IMR-90 (cell line): ENCODE data around the gene ARHGEF4. TPM values are rescaled to one million over a fixed set of nuclear protein-coding genes. Genes with fewer than 3 reads are reported as not detected.

Source experiments
- ATAC-seq: fragments of 200-7000 bp; cut with Tn5 transposase; 2 replicates; pipeline ENCODE4 v1.9.1; 2020; ENCODE audit warnings: low read depth, mild to moderate bottlenecking, moderate library complexity
- BruUV-seq: library from RNA; stranded (reverse); fragments of 400-500 nt; replicated peaks from 2 replicates; lab custom pipeline; 2021; lab: Mats Ljungman, UMichigan
- CTCF ChIA-PET: fragments of 300-600 bp; formaldehyde crosslinking; extraction: SDS; loops from one replicate; lab custom pipeline; 2021; ENCODE audit warnings: antibody characterized with exemption; lab: Yijun Ruan, JAX
- POLR2A ChIA-PET: fragments of 300-600 bp; sonication (Branson Sonifier 250); formaldehyde crosslinking; loops from one replicate; lab custom pipeline; 2022; ENCODE audit warnings: antibody characterized with exemption; ENCODE audit not compliant: unreplicated experiment; lab: Charles Lee
- DNase-seq: peaks from one replicate; pipeline ENCODE4 v3.0.0; 2013
- H2AFZ ChIP-seq: replicated peaks from 2 replicates; pipeline ENCODE3; 2013; ENCODE audit warnings: low read length, mild to moderate bottlenecking; ENCODE audit not compliant: poor library complexity
- H2AK5ac ChIP-seq: 2 replicates; pipeline ENCODE4 v1.6.1; 2013; ENCODE audit warnings: low read depth, low read length, inconsistent platforms
- H2AK9ac ChIP-seq: replicated peaks from 2 replicates; pipeline ENCODE3; 2013; ENCODE audit warnings: mild to moderate bottlenecking, low read depth, low read length, moderate library complexity; ENCODE audit not compliant: poor library complexity
- H2BK120ac ChIP-seq: 2 replicates; pipeline ENCODE4 v1.6.1; 2013; ENCODE audit warnings: low read depth, low read length, inconsistent platforms
- H2BK15ac ChIP-seq: 3 replicates; pipeline ENCODE4 v1.6.1; 2013; ENCODE audit warnings: low read depth, low read length, inconsistent platforms
- H2BK20ac ChIP-seq: 2 replicates; pipeline ENCODE4 v1.6.1; 2013; ENCODE audit warnings: low read depth, mild to moderate bottlenecking, inconsistent platforms, low read length, moderate library complexity
- H2BK5ac ChIP-seq: 2 replicates; pipeline ENCODE4 v1.6.1; 2013; ENCODE audit warnings: mild to moderate bottlenecking, low read depth, low read length, inconsistent platforms; ENCODE audit not compliant: poor library complexity, severe bottlenecking
- H3K14ac ChIP-seq: replicated peaks from 2 replicates; pipeline ENCODE4 v1.6.1; 2013; ENCODE audit warnings: low read depth, low read length, inconsistent platforms
- H3K18ac ChIP-seq: 2 replicates; pipeline ENCODE4 v1.6.1; 2013; ENCODE audit warnings: low read depth, low read length, control low read depth
- H3K23ac ChIP-seq: 2 replicates; pipeline ENCODE4 v1.6.1; 2013; ENCODE audit warnings: low read depth, low read length, inconsistent platforms
- H3K27ac ChIP-seq: 2 replicates; pipeline ENCODE4 v1.5.1; 2013; ENCODE audit warnings: mild to moderate bottlenecking, control low read depth, low read length; ENCODE audit not compliant: insufficient read depth
- H3K27me3 ChIP-seq: 2 replicates; pipeline ENCODE4 v1.6.1; 2013; ENCODE audit warnings: low read length; ENCODE audit not compliant: control insufficient read depth, insufficient read depth
- H3K36me3 ChIP-seq: 2 replicates; pipeline ENCODE4 v1.6.1; 2013; ENCODE audit warnings: low read length, mixed read lengths; ENCODE audit not compliant: control insufficient read depth, insufficient read depth
- H3K4ac ChIP-seq: 2 replicates; pipeline ENCODE4 v1.6.1; 2013; ENCODE audit warnings: low read depth, low read length, inconsistent platforms
- H3K4me1 ChIP-seq: 2 replicates; pipeline ENCODE4 v1.6.1; 2013; ENCODE audit warnings: low read length, mixed read lengths; ENCODE audit not compliant: control insufficient read depth, insufficient read depth
- H3K4me2 ChIP-seq: 2 replicates; pipeline ENCODE4 v1.6.1; 2013; ENCODE audit warnings: low read depth, mild to moderate bottlenecking, control low read depth, low read length, moderate library complexity
- H3K4me3 ChIP-seq: 2 replicates; pipeline ENCODE4 v1.5.1; 2013; ENCODE audit warnings: low read depth, mild to moderate bottlenecking, control low read depth, low read length, moderate library complexity; ENCODE audit not compliant: insufficient read depth
- H3K56ac ChIP-seq: 2 replicates; pipeline ENCODE4 v1.6.1; 2013; ENCODE audit warnings: low read length, inconsistent platforms; ENCODE audit not compliant: insufficient read depth; ENCODE audit errors: extremely low read depth
- H3K79me1 ChIP-seq, 2 experiments: 2 replicates each; pipeline ENCODE4 v1.6.1; 2013; ENCODE audit warnings: low read length in 2 of 2, inconsistent platforms in 1 of 2, low read depth in 1 of 2
- H3K9ac ChIP-seq: 2 replicates; pipeline ENCODE4 v1.6.1; 2013; ENCODE audit warnings: low read depth, low read length, control low read depth
- H3K9me1 ChIP-seq: 2 replicates; pipeline ENCODE4 v1.6.1; 2013; ENCODE audit warnings: low read length, inconsistent platforms; ENCODE audit not compliant: insufficient read depth
- H3K9me3 ChIP-seq: 2 replicates; pipeline ENCODE4 v1.6.1; 2013; ENCODE audit warnings: low read length; ENCODE audit not compliant: control insufficient read depth, insufficient read depth
- H4K20me1 ChIP-seq: 2 replicates; pipeline ENCODE4 v1.6.1; 2013; ENCODE audit warnings: low read length, inconsistent platforms; ENCODE audit not compliant: insufficient read depth
- H4K5ac ChIP-seq: 2 replicates; pipeline ENCODE4 v1.6.1; 2013; ENCODE audit warnings: mild to moderate bottlenecking, low read depth, low read length, control low read depth
- H4K8ac ChIP-seq, 2 experiments: 2 replicates each; pipeline ENCODE4 v1.6.1; 2013; ENCODE audit warnings: low read depth in 2 of 2, low read length in 2 of 2, control low read depth in 1 of 2, inconsistent platforms in 1 of 2
- H4K91ac ChIP-seq: 2 replicates; pipeline ENCODE4 v1.6.1; 2013; ENCODE audit warnings: low read depth, low read length, inconsistent platforms; ENCODE audit not compliant: insufficient read depth
- BHLHE40 ChIP-seq: fragments of 150-350 bp; IDR thresholded peaks from 2 replicates; pipeline ENCODE4 v1.6.1; 2016; ENCODE audit warnings: mild to moderate bottlenecking, low read depth, low read length
- CEBPB ChIP-seq: IDR thresholded peaks from 2 replicates; pipeline ENCODE4 v1.6.1; 2012; ENCODE audit warnings: low read depth, low read length, improper control_type of control experiment
- CHD1 ChIP-seq: IDR thresholded peaks from 2 replicates; pipeline ENCODE4 v1.6.1; 2012; ENCODE audit warnings: low read depth, low read length, improper control_type of control experiment
- FOS ChIP-seq: fragments of 150-350 bp; IDR thresholded peaks from 2 replicates; pipeline ENCODE4 v1.6.1; 2016; ENCODE audit warnings: low read depth, low read length
- MXI1 ChIP-seq: IDR thresholded peaks from 2 replicates; pipeline ENCODE4 v1.6.1; 2012; ENCODE audit warnings: low read depth, mild to moderate bottlenecking, low read length, moderate library complexity, borderline replicate concordance
- POLR2A ChIP-seq: IDR thresholded peaks from 2 replicates; pipeline ENCODE4 v1.6.1; 2012; ENCODE audit warnings: mild to moderate bottlenecking, low read depth, low read length
- RAD21 ChIP-seq: IDR thresholded peaks from 2 replicates; pipeline ENCODE4 v1.6.1; 2012; ENCODE audit warnings: low read length, improper control_type of control experiment
- RCOR1 ChIP-seq: IDR thresholded peaks from 2 replicates; pipeline ENCODE4 v1.6.1; 2012; ENCODE audit warnings: mild to moderate bottlenecking, low read length, improper control_type of control experiment; ENCODE audit not compliant: insufficient replicate concordance
- RFX5 ChIP-seq: IDR thresholded peaks from 2 replicates; pipeline ENCODE4 v1.8.0; 2012; ENCODE audit warnings: low read depth, mild to moderate bottlenecking, low read length, moderate library complexity
- WGBS, 2 experiments: methylation state at CpG; one replicate each; pipeline versions ENCODE4 v1.1.5 to v1.1.7; 2013; ENCODE audit warnings: missing lambda C conversion rate in 2 of 2; ENCODE audit not compliant: insufficient read length in 1 of 2; ENCODE audit errors: extremely low coverage in 2 of 2; 5-methylcytosine and 5-hydroxymethylcytosine counted together
- dilution Hi-C: fragments of 300-500 bp; cut with HindIII; formaldehyde crosslinking; loops from one replicate; pipeline ENCODE4 v1.14.3; 2018; ENCODE audit warnings: low sequenced_read_pairs; ENCODE audit not compliant: unreplicated experiment
- in situ Hi-C: fragments of 300-500 bp; cut with MboI; formaldehyde crosslinking; loops from 3 replicates; pipeline ENCODE4 v1.14.3; 2019; ENCODE audit warnings: low sequenced_read_pairs, inconsistent platforms, mixed read lengths
- intact Hi-C: fragments of 100-400 bp; cut with micrococcal nuclease; formaldehyde crosslinking; loops from 2 replicates; pipeline ENCODE4 v1.10.0; 2022
- polyA plus RNA-seq, 3 experiments: library from polyadenylated mRNA; depleted of rRNA; stranded (reverse); fragments of >200 nt; gene quantifications; 2 replicates each; pipeline ENCODE4 v1.2.3, GENCODE V29; 2012; ENCODE audit warnings: low replicate concordance in 1 of 3
- total RNA-seq: library from RNA; depleted of rRNA; stranded (reverse); fragments of >200 nt; gene quantifications from 2 replicates; pipeline ENCODE4 v1.2.3, GENCODE V29; 2012
- TF ChIP-seq, protein P1 (sequence below): conservative IDR thresholded peaks from 2 replicates; pipeline ENCODE4 v1.5.1; 2012; ENCODE audit warnings: mild to moderate bottlenecking, low read depth, low read length, improper control_type of control experiment
- TF ChIP-seq, protein P2 (sequence below): fragments of 150-350 bp; IDR thresholded peaks from 2 replicates; pipeline ENCODE4 v1.6.1; 2017; ENCODE audit warnings: mild to moderate bottlenecking, antibody characterized with exemption, low read length, low read depth

Gene ARHGEF4
- total and polyA plus RNA-seq, 2 of the 4 experiments (the other 2 are of a cell fraction): 2.7 to 5.0 TPM

DNA sequence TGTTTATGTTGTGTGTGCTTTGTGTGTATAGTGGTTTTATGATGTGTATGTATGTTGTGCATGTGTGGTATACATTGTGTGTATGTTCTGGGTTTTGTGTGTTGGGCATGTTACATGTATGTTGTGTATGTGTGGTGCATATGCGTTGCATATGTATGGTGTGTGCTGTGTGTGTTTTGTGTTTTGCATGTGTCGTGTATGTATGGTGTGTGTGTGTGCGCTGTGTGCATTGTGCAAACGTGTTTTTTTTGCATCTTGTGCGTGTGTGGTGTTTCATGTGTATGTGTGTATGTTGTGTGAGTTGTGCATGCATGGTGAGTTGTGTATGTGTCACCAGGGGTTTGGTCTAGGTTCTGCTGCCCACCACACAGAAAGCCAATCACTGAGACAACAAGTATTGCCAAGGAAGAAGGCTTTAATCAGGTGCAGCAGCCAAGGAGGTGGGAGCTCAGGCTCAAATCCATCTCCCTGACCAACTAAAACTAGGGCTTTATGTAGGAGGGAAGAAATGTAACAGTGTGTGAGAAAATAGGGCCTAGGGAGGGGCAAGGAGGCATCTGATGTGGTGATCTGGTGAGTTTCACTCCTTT lies 140.8 kb downstream of the ARHGEF4 start:
- ChIA-PET CTCF (no interaction called here), POLR2A (no interaction called here)
- no peak overlapping the region for H4K5ac ChIP-seq
- no peak overlapping the region for H2BK120ac ChIP-seq
- WGBS, 2 experiments: 100% methylated on average over 1 of the region's 5 CpGs; no CpG with 5 or more reads in 1 of the 2 experiments
- H2AK9ac ChIP-seq: no peak overlapping the region
- no peak overlapping the region for H3K23ac ChIP-seq
- H4K20me1 ChIP-seq: no peaks in the 10 kb centered on the region
- no peaks in the 10 kb centered on the region for H3K36me3 ChIP-seq
- no peaks in the 10 kb centered on the region; the same call in 1 of the 2 replicates for H3K9me1 ChIP-seq
- no peak overlapping the region for H3K4me3 ChIP-seq
- no peak overlapping the region for H4K8ac ChIP-seq
- no peak overlapping the region for H3K4me2 ChIP-seq
- no peak overlapping the region for H3K9ac ChIP-seq
- H3K18ac ChIP-seq: no peak overlapping the region
- no peak overlapping the region for H2BK20ac ChIP-seq
- H2AK5ac ChIP-seq: no peak overlapping the region
- DNase-seq: no peak
- no peak for TF ChIP-seq RFX5
- TF ChIP-seq, protein P1, sequence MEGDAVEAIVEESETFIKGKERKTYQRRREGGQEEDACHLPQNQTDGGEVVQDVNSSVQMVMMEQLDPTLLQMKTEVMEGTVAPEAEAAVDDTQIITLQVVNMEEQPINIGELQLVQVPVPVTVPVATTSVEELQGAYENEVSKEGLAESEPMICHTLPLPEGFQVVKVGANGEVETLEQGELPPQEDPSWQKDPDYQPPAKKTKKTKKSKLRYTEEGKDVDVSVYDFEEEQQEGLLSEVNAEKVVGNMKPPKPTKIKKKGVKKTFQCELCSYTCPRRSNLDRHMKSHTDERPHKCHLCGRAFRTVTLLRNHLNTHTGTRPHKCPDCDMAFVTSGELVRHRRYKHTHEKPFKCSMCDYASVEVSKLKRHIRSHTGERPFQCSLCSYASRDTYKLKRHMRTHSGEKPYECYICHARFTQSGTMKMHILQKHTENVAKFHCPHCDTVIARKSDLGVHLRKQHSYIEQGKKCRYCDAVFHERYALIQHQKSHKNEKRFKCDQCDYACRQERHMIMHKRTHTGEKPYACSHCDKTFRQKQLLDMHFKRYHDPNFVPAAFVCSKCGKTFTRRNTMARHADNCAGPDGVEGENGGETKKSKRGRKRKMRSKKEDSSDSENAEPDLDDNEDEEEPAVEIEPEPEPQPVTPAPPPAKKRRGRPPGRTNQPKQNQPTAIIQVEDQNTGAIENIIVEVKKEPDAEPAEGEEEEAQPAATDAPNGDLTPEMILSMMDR: no peak
- no peak for TF ChIP-seq CHD1
- TF ChIP-seq RAD21: no peak
- TF ChIP-seq RCOR1: no peak
- TF ChIP-seq BHLHE40: no peak
- no peak for TF ChIP-seq POLR2A
- no peak for TF ChIP-seq CEBPB
- no peak for TF ChIP-seq MXI1
- no peak for TF ChIP-seq FOS
- TF ChIP-seq, protein P2, sequence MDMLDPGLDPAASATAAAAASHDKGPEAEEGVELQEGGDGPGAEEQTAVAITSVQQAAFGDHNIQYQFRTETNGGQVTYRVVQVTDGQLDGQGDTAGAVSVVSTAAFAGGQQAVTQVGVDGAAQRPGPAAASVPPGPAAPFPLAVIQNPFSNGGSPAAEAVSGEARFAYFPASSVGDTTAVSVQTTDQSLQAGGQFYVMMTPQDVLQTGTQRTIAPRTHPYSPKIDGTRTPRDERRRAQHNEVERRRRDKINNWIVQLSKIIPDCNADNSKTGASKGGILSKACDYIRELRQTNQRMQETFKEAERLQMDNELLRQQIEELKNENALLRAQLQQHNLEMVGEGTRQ: no peak
- no peak for ATAC-seq
- H2BK5ac ChIP-seq: peak overlapping the region; percentile 85
- dilution Hi-C loops (no loop called here), in situ Hi-C loops (no loop called here), intact Hi-C loops (no loop called here)
- BruUV-seq: no TSS peak
- H2BK15ac ChIP-seq: no peak overlapping the region
- H3K4ac ChIP-seq: no peak overlapping the region
- no peaks in the 10 kb centered on the region for H3K4me1 ChIP-seq
- H3K56ac ChIP-seq: no peak overlapping the region
- no peak overlapping the region for H3K14ac ChIP-seq
- H3K27me3 ChIP-seq: no peaks in the 10 kb centered on the region
- H4K91ac ChIP-seq: no peak overlapping the region
- H3K27ac ChIP-seq: no peak overlapping the region
- no peaks in the 10 kb centered on the region for H3K79me1 ChIP-seq
- H2AFZ ChIP-seq: no peak overlapping the region
- no peaks in the 10 kb centered on the region for H3K9me3 ChIP-seq
